ENCODE measurements around the gene LAMB4.

The LAMB4 gene

DNA sequence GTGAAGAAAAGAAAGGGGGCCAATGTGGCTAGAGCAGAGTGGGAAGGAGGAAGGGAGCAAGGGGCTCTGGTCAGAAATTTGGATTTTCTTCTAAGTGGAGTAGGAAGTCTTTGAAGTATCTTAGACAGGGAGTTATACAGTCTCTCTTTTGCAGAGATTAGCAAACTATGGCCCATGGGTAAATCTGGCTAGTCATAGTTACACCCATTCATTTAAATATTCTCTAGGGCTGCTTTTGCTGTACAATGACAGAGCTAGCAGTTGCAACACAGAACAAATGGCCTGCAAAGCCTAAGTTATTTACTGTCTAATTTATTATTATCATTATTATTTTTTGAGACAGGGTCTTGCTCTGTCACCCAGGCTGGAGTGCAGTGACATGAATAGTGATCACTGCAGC, 10.5 kb upstream of the LAMB4 start:
- DNase-seq = no peak

DNA sequence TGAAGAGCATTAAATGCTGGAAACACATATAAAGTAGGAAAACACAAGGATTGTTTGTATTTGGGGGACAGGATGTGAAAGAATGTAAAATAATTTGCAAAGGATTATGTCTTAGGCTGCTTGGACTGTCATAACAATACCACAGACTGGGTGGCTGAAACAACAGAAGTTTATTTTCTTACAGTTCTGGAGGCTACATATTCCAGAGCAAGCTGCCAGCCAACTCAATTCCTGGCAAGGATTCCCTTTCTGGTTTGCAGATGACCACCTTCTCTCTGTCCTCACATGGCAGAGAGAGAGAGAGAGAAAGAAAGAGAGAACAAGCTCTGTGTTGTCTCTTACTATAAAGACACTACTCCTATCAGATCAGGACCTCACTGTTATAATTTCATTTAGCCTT, 8.8 kb upstream of the LAMB4 start:
- no peak for DNase-seq

- DNase-seq = no peak
These were observed 7.8 kb upstream of the LAMB4 start for GRCh38 chr7:108137993-108138392.

- no peak for DNase-seq
These were observed 6.9 kb upstream of the LAMB4 start for GRCh38 chr7:108137040-108137439.

DNA sequence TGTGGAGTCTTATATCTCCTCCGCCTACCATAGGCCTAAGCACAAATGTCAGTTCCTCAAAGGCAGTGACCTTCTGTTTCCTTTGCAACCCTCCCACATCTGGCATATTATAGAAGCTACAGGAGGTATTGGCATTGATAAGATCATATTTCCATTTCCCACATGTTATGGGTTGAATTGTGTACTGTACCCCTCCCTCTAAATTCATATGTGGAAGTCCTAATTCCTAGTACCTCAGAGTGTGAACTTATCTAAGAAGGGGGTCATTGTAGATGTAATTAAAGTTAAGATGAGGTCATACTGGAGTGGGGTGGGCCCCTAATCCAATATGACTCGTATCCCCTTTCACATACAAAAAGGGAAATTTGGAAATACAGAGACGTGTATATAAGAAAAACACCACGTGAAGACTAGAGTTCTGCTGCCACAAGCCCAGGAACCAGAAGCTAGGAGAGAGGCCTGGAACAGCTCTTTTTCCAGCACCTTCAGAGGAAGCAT, 6.1 kb upstream of the LAMB4 start:
- peak; percentile 59 to 86 (median 74) for DNase-seq

DNA sequence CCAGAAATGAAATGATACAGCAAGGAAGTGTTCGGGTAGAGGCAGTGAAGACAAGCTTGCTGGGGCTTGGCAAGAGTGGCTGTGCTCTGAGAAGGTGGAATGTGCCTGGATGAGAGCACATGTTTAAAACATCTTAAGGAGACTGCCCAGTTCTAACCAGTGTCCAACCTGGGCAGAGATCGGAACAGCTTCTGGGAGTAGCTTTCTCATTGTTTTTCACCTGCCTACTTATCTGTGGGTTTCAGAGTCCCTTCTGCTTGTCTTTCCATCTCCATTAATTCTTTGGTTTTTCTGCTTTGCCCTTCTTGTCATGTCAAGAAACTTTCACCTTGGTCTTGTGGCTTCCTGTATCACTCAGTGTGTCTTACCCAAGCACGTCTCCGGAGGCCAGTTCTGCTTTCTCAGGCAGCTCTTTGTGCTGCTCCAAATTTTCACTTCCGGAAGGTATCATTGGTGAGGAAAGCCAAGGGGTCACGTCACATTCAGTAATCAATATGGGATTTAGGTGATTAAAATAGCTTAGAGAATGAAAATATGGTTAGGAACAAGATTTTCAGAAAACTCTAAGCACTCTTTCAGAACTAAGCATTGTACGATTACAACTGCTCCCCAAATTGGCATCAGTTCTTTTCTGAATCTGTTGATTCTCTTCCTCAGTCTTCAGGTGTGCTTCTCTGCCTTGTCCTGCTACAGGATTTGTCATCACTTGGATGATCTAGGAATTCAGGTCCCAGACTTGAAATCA, 5.5 kb upstream of the LAMB4 start:
- DNase-seq = peak; percentile 58 to 79 (median 76)

GRCh38 chr7:108134486-108134885, 4.3 kb upstream of the LAMB4 start:
- no peak for DNase-seq

- no peak for DNase-seq
These were observed 2.5 kb upstream of the LAMB4 start for GRCh38 chr7:108132551-108133265.

DNA sequence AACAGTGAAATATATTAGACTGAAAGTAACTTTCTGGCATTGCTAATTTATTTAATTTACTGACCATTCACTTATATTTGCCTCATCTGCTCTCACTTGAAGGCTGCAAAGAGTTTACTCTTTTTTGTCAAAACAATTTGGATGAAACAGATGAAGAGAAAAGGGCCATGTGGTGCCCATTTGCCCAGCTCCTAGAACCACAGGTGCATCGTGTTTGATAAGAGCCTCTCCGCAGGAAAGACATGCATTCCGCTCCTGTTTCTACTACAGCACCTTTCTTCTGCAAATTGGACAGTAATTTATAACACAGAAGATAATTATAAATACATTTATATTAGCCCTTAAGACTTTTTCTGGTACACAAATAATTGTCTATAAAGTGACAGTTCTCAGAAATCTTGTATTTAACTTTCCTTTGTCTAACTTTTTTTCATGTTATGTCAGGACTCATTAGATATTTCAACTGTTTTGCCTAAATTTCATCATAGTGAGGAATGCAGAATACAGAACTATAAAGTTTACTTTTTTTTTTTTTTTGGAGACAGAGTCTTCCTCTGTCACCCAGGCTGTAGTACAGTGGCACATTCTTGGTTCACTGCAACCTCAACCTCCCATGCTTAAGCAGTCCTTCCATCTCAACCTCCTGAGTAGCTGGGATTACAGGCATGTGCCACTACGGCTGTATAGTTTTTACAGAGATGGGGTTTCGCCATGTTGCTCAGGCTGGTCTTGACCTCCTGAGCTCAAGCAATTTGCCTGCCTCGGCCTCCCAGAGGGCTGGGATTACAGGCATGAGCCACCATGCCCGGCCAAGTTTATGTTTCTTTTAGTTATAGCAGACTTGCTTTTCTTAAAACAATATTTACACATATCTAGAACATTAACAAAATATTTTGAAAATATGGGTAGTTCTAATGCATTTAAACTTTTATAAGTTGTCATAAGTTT, 869 bp downstream of the LAMB4 start:
- DNase-seq = no peak

DNA sequence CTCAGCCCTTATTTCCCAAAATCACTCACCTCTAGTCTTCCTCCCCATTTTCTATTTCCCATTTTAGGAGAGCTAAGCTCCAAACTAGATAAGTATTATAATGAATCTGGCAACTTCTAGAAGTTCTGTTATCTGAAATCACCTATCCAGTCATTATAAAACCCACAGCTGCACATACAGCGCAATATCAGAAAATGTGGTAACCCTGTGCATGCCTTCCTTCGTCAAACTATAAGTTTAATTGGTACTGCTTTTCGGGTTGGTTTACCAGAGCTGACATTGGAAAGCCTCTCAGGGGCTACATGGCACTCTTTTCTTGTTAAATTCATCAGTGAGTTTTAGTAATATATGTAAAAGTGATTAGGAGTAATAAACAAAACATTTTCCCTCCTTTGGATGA, 1.6 kb downstream of the LAMB4 start:
- DNase-seq = no peak

DNA sequence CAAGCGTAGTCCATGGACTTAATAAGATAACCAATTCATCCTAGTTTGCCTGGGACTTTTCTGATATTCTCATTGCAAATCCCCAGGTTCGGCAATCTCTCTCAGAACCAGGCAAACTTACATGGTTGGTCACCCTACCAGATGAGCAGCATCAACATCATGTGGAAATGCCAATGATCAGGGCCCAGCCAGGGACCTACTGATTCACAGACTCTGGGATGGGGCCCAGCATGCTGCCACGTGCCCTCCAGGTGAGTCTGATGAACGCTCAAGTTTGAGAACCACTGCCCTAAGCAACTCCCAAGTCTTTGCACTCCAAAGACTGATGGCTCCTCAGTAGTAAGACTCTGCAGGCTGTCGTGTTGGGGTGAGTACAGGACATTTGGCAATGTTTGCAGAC, 2.7 kb downstream of the LAMB4 start:
- DNase-seq = no peak

DNA sequence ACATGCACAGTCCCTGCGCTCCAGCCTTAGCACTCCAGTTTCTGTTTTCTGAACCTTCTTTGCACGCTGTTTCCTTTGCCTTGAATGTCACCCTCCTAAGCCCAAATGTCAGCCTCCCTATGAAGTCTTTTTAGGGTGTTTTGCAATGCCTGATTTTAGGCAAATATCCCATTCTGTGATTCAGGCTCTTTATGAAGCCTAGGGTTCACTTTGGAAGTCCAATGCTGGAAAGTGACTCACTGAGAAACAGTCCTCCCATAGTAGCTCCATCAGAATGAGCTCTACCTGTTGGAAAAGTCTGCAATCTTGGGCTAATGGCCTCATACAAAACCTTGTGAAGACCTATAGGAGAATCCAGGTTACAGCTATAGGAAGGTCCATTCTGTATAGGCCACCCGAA, 5.3 kb downstream of the LAMB4 start:
- DNase-seq = no peak

DNA sequence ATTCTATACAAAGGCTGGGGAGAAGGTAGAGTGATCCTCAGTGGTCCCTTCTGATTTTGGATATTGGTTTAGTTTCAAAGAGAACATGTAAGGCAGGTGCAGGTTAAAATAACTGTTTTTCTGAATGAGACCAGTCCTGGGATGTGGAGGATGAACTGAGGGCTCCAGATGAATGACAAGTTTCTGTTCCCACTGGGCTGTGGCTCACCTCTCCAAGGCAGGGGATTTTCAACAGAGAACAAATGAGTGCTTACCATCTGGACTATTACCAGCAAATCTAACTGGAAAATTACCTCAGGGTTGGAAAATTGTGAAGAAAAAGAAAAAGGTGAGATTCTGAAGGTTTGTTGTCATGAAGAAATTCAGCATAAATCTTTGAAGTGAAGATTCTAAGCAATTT, 8.0 kb downstream of the LAMB4 start:
- DNase-seq = no peak

- DNase-seq = no peak
These were observed 9.2 kb downstream of the LAMB4 start for GRCh38 chr7:108120933-108121332.

DNA sequence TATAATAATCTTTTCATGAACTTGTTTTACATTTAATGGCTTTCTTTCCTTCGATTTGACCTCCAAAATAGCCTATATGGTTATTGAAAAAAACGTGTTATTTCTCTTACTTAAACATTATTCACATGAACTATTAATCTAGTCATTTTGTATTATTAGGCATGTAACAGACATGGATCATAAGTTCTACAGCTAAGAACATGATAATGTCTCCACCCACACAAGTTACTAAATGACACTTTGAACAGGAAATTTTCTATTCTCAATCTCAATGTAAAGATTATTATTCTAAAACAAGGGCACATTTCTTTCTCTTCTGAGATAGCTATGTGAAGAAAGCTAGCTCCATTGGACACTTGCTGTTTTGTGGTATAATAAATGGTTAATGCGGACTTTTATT, 10.0 kb downstream of the LAMB4 start:
- DNase-seq = no peak

DNA sequence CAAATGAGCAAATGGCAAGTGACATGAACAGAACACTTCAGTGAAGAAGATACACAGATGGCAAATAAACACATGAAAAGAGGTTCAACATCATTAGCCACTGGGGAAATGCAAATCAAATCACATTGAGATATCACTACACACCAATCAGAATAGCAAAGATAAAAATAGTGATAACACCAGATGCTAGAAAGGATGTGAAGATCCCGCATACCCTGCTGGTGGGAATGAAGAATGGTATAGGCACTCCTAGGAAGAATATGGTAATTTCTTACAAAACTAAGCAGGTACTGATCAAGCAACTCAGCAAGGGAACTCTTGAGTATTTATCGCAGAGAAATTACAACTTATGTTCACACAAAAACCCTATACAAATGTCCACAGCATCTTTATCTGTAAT, 11.2 kb downstream of the LAMB4 start:
- no peak for DNase-seq

DNA sequence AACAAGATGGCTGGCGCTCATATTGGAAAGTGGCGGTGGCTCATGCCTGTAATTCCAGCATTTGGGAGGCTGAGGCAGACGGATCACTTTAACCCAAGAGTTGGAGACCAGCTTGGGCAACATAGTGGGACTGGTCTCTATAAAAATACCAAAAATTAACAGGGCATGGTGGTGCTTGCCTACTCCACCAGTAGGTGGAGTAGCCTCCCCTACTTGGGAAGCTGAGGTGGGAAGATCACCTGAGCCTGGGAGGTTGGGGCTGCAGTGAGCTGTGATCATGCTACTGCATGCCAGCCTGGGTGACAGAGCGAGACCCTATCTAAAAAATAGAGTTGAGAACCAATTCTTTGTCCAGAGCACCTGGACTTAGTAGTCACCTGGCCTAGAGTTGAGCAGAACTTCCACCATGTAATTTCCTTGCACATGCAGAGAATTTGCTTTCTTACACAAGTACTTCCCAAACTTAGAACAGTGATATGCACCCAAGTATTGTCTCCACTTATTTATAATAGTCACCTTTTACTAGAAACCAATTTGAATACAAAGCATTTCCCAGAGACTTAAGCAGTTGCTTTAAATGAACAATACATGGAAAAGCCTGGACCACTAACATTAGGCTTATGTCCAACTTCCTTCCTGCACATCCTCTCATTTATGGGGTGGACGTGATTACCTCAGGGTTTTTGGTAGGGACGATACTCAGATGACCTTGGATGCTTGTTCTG, 15.9 kb downstream of the LAMB4 start:
- peak in 3 of 4 experiments; percentile 26 to 32 (median 28) for DNase-seq

DNA sequence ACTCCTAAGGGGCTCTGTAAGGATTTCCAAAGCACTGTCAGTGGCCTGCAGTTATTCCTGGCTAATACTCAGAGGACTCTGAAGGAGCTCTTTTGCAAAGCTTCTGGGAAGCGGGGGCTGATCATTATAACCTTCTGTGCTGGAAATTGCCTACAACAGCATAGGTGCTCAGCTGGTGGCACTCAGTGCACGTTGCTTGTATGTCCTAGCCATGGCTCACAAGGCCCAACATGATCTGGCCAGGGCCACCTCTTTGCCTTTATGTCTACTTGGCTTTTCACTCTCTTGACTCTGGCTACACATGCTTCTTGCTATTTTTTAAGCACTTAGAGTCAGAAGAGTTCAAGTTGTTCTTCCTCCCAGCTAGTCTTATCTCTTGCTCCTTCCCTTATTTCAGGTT, 17.5 kb downstream of the LAMB4 start:
- DNase-seq = no peak

- DNase-seq = peak; percentile 11 to 51 (median 41)
These were observed 20.8 kb downstream of the LAMB4 start for GRCh38 chr7:108109221-108109908.

GRCh38 chr7:108108131-108108530, 22.0 kb downstream of the LAMB4 start:
- DNase-seq = no peak

DNA sequence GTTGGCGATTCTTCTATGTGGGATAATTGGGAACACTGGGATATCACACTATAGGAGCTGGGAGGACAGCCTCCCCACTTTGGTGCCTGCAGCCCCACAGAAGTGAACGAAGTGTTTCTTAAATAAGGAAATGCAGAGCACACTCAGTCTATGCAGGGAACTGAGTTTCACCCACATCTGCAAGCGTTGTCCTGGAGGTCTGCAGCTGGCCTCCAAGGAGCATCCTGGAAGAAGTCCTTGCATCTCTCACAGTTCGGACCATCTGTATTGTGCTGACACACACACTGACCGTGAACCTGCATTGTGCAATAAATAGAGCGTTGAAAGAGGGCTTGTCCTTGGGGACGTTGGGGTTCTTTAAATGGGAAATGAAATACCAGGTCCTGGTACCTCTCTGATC, 25.8 kb downstream of the LAMB4 start:
- no peak for DNase-seq

All from suppressor macrophage (primary cell).